ENCODE data around the gene SEC31B. TPM values are rescaled to one million over a fixed set of nuclear protein-coding genes. Genes with fewer than 3 reads are reported as not detected.
A peak's percentile ranks its signal among the peaks of the same experiment; 100 is the strongest.

SEC31B gene
- polyA plus RNA-seq, 1 donor from 2014 or later: 17.1 TPM

- Histone ChIP-seq H3F3A (ENCODE audit: insufficient read depth, low read length, poor library complexity, severe bottlenecking) (no peaks in the 10 kb centered on the region), H3K27ac (ENCODE audit: low read length) (no peak overlapping the region), H3K36me3 (ENCODE audit: insufficient read depth, low read length) (peaks cover 7% of the 10 kb centered on the region), H3K4me2 (ENCODE audit: low read length) (peak overlapping the region; percentile 22), H3K27me3 (ENCODE audit: insufficient read depth, low read depth, low read length) (no peaks in the 10 kb centered on the region), H3K9me2 (ENCODE audit: insufficient read depth, low read length) (no peaks in the 10 kb centered on the region), H4K20me1 (ENCODE audit: insufficient read depth) (no peaks in the 10 kb centered on the region), H3K9ac (ENCODE audit: low read length) (no peak overlapping the region), H3K4me3 (ENCODE audit: low read length) (peak overlapping the region; percentile 75), H2AFZ (ENCODE audit: low read depth, low read length) (no peak overlapping the region), H3K79me2 (replicated peaks; ENCODE audit: insufficient read depth, low read length) (peaks cover 31% of the 10 kb centered on the region), H3K9me3 (ENCODE audit: low read length) (no peaks in the 10 kb centered on the region)
- TF ChIP-seq SMC3 (conservative IDR thresholded peaks at IDR 0.05; ENCODE audit: poor library complexity) (no peak), TAF1 (IDR thresholded peaks at IDR 0.05; ENCODE audit: low read depth) (no peak), CTCF (IDR thresholded peaks at IDR 0.05; ENCODE audit: poor library complexity, severe bottlenecking) (no peak), EZH2 (IDR thresholded peaks at IDR 0.05; ENCODE audit: borderline replicate concordance, insufficient read depth, low read length, poor library complexity, severe bottlenecking) (no peak), MXI1 (conservative IDR thresholded peaks at IDR 0.05; ENCODE audit: poor library complexity, severe bottlenecking) (no peak), EP300 (conservative IDR thresholded peaks at IDR 0.05; ENCODE audit: poor library complexity, severe bottlenecking) (no peak)
- TF ChIP-seq, protein P1, sequence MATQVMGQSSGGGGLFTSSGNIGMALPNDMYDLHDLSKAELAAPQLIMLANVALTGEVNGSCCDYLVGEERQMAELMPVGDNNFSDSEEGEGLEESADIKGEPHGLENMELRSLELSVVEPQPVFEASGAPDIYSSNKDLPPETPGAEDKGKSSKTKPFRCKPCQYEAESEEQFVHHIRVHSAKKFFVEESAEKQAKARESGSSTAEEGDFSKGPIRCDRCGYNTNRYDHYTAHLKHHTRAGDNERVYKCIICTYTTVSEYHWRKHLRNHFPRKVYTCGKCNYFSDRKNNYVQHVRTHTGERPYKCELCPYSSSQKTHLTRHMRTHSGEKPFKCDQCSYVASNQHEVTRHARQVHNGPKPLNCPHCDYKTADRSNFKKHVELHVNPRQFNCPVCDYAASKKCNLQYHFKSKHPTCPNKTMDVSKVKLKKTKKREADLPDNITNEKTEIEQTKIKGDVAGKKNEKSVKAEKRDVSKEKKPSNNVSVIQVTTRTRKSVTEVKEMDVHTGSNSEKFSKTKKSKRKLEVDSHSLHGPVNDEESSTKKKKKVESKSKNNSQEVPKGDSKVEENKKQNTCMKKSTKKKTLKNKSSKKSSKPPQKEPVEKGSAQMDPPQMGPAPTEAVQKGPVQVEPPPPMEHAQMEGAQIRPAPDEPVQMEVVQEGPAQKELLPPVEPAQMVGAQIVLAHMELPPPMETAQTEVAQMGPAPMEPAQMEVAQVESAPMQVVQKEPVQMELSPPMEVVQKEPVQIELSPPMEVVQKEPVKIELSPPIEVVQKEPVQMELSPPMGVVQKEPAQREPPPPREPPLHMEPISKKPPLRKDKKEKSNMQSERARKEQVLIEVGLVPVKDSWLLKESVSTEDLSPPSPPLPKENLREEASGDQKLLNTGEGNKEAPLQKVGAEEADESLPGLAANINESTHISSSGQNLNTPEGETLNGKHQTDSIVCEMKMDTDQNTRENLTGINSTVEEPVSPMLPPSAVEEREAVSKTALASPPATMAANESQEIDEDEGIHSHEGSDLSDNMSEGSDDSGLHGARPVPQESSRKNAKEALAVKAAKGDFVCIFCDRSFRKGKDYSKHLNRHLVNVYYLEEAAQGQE (IDR thresholded peaks at IDR 0.05; ENCODE audit: borderline replicate concordance): no peak
Measured at GRCh38 chr10:100537475-100537874, 17.8 kb upstream of the SEC31B start.

DNA sequence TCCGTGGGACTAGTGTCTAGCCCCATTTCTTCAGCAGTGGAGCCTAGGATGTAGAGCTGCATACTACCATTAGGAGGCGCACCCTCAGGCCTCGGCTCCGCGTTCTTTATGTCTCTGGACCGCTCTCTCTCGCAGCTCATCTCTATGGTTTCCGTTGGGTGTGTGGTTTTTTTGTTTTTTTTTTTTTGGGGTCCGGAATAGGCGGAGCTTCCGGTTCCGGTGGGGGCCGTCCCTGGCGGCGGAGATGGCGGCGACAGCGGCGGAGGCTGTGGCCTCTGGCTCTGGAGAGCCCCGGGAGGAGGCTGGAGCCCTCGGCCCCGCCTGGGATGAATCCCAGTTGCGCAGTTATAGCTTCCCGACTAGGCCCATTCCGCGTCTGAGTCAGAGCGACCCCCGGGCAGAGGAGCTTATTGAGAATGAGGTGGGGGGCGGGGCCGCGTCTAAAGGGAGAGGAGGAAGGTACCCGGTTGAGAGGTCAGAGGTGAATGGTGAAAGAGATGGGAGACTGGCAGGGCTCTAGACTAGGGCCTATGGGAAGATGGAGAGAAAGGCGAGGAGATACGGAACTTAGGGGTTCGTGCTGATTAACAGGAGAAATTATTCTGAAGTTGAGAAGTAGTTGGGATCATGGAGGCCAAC is 16.2 kb upstream of the SEC31B start, which contains the start of gene HIF1AN:
Gene HIF1AN (plus strand): TSS at position 229 of the 639 bp plus-strand sequence. CDS start 16 bp downstream, at position 245.
- Histone ChIP-seq H4K20me1 (ENCODE audit: insufficient read depth) (no peaks in the 10 kb centered on the region), H3K4me3 (ENCODE audit: low read length) (peak within 1 kb of the TSS; percentile 75)

More for the DNA sequence above, 16.2 kb upstream of the SEC31B start, which contains the start of gene HIF1AN:
- Histone ChIP-seq H3K27me3 (ENCODE audit: insufficient read depth, low read depth, low read length) (no peaks in the 10 kb centered on the region), H3K9me3 (ENCODE audit: low read length) (no peaks in the 10 kb centered on the region), H3K4me2 (ENCODE audit: low read length) (peak within 1 kb of the TSS; percentile 85), H3K9ac (ENCODE audit: low read length) (peak within 1 kb of the TSS; percentile 80), H3F3A (ENCODE audit: insufficient read depth, low read length, poor library complexity, severe bottlenecking) (no peaks in the 10 kb centered on the region), H3K36me3 (ENCODE audit: insufficient read depth, low read length) (no peaks in the 10 kb centered on the region), H2AFZ (ENCODE audit: low read depth, low read length) (peak within 1 kb of the TSS; percentile 95), H3K27ac (ENCODE audit: low read length) (peak within 1 kb of the TSS; percentile 69), H3K9me2 (ENCODE audit: insufficient read depth, low read length) (no peaks in the 10 kb centered on the region), H3K79me2 (replicated peaks; ENCODE audit: insufficient read depth, low read length) (peaks cover 31% of the 10 kb centered on the region)
- no peak for TF ChIP-seq EZH2 (IDR thresholded peaks at IDR 0.05; ENCODE audit: borderline replicate concordance, insufficient read depth, low read length, poor library complexity, severe bottlenecking)
- TF ChIP-seq POLR2AphosphoS5 (IDR thresholded peaks at IDR 0.05): peak; percentile 98
- peak; percentile 65 for TF ChIP-seq EP300 (conservative IDR thresholded peaks at IDR 0.05; ENCODE audit: poor library complexity, severe bottlenecking)
- peak; percentile 70 for TF ChIP-seq MXI1 (conservative IDR thresholded peaks at IDR 0.05; ENCODE audit: poor library complexity, severe bottlenecking)
- TF ChIP-seq CTCF (IDR thresholded peaks at IDR 0.05; ENCODE audit: poor library complexity, severe bottlenecking): peak; percentile 97
- TF ChIP-seq TAF1 (IDR thresholded peaks at IDR 0.05; ENCODE audit: low read depth): peak; percentile 61
- TF ChIP-seq, protein P1 (IDR thresholded peaks at IDR 0.05; ENCODE audit: borderline replicate concordance): peak; percentile 70
- TF ChIP-seq SMC3 (conservative IDR thresholded peaks at IDR 0.05; ENCODE audit: poor library complexity): peak; percentile 78
- peak; percentile 61 for TF ChIP-seq RAD21 (conservative IDR thresholded peaks at IDR 0.05)
